IgD-negative memory B cell (primary cell): ENCODE results near the gene GPN1. TPM values are rescaled to one million over a fixed set of nuclear protein-coding genes. Genes with fewer than 3 reads are reported as not detected.
"Not testable (repeated sequence)": the region's sequence is repeated elsewhere in the genome, so short reads cannot be mapped to it uniquely, and the experiment has no call there.

Experiments used
- H3K27ac Mint-ChIP-seq, 3 donors: one replicate each; pipeline ENCODE4 v1.8.0; 2020 to 2022; ENCODE audit warnings: mild to moderate bottlenecking in 3 of 3, mixed read lengths in 3 of 3, moderate library complexity in 1 of 3
- H3K27me3 Mint-ChIP-seq: one replicate; pipeline ENCODE4 v1.8.0; 2021; ENCODE audit warnings: mixed read lengths
- H3K36me3 Mint-ChIP-seq: one replicate; pipeline ENCODE4 v1.8.0; 2020; ENCODE audit warnings: mild to moderate bottlenecking, mixed read lengths
- H3K4me1 Mint-ChIP-seq, 3 donors: one replicate each; pipeline ENCODE4 v1.8.0; 2020 to 2022; ENCODE audit warnings: mixed read lengths in 3 of 3, mild to moderate bottlenecking in 1 of 3
- H3K4me3 Mint-ChIP-seq, 4 donors: one replicate each; pipeline ENCODE4 v1.8.0; 2020 to 2022; ENCODE audit warnings: mild to moderate bottlenecking in 4 of 4, mixed read lengths in 4 of 4, moderate library complexity in 3 of 4
- H3K9me3 Mint-ChIP-seq, 3 donors: one replicate each; pipeline ENCODE4 v1.8.0; 2020 to 2021; ENCODE audit warnings: mixed read lengths in 3 of 3, mild to moderate bottlenecking in 1 of 3
- polyA plus RNA-seq: library from polyadenylated mRNA; unstranded; fragments of 300-500 nt; fragmentation: Illumina TruSeq; gene quantifications from one replicate; pipeline ENCODE4 v1.2.3, GENCODE V29; 2021

GPN1 gene
- polyA plus RNA-seq, 1 donor from 2014 or later = 46.4 TPM

- Mint-ChIP-seq H3K36me3 (peaks cover 9% of the 10 kb centered on the region), H3K4me1 (peaks cover 3 to 6% (median 3%) of the 10 kb centered on the region in 3 donors), H3K4me3 (no peak overlapping the region), H3K27ac (peak overlapping the region in 1 of 3 donors; percentile 8), H3K9me3 (no peaks in the 10 kb centered on the region), H3K27me3 (no peaks in the 10 kb centered on the region)
Measured at GRCh38 chr2:27680571-27680970, 51.7 kb downstream of the GPN1 start.

DNA sequence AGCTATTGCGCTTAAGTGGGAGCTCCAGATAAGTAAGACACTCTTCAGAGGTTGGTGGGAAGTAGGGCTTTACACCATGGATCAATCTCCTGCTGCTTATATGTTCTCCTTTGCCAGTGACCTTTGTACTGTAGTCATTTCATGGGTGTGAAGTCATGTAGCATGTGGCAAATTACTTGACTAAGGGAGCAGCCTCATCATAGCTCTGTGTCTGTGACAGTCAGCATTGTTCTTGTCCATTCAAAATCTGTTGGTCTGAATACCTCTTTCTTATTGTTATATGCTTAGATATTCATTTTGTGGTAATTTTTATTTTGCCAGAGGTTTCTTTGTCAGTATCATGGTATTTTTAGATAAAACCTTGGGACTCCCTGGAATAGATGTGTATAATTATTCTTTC, 53.0 kb downstream of the GPN1 start:
- Mint-ChIP-seq H3K9me3 (no peaks in the 10 kb centered on the region), H3K27me3 (no peaks in the 10 kb centered on the region), H3K36me3 (peaks cover 7% of the 10 kb centered on the region), H3K4me1 (peaks cover 3 to 6% (median 3%) of the 10 kb centered on the region in 3 donors), H3K4me3 (no peak overlapping the region), H3K27ac (no peak overlapping the region)

- not testable (repeated sequence) for H3K4me3 Mint-ChIP-seq, H3K27ac Mint-ChIP-seq, H3K9me3 Mint-ChIP-seq, H3K27me3 Mint-ChIP-seq, H3K36me3 Mint-ChIP-seq, H3K4me1 Mint-ChIP-seq
Measured at GRCh38 chr2:27682334-27682771, 53.5 kb downstream of the GPN1 start.

GRCh38 chr2:27683390-27684071, 54.7 kb downstream of the GPN1 start:
- H3K27me3 Mint-ChIP-seq = no peaks in the 10 kb centered on the region
- H3K4me3 Mint-ChIP-seq = no peak overlapping the region
- H3K4me1 Mint-ChIP-seq = peaks cover 3 to 6% (median 3%) of the 10 kb centered on the region in 3 donors
- no peaks in the 10 kb centered on the region for H3K9me3 Mint-ChIP-seq
- H3K27ac Mint-ChIP-seq = peak overlapping the region in 1 of 3 donors; percentile 67
- peaks cover 10% of the 10 kb centered on the region for H3K36me3 Mint-ChIP-seq

- not testable (repeated sequence) for H3K9me3 Mint-ChIP-seq, H3K27me3 Mint-ChIP-seq, H3K4me1 Mint-ChIP-seq, H3K36me3 Mint-ChIP-seq, H3K4me3 Mint-ChIP-seq
- H3K27ac Mint-ChIP-seq = peak overlapping the region in 2 of 3 donors; percentile 29 to 80
Measured at GRCh38 chr2:27685006-27685405, 56.2 kb downstream of the GPN1 start.

DNA sequence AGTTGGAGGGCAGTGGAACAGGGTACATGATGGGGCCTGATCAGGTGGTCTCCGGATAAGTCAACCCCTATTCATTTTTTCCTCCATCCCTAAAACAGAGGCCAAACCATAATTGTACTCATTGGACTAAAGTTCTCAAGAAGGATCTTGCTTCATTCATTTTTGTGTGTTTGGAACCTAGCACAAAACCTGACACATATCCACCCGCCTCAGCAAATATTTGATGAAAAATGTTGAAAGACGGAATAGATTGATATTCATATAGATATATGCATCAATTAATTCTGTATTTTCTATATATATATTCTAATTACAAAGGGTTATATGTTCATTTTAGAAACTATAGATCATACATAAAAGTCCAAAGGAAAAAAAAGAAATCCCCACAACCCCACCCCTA, 56.7 kb downstream of the GPN1 start:
- no peaks in the 10 kb centered on the region for H3K9me3 Mint-ChIP-seq
- H3K27ac Mint-ChIP-seq = peak overlapping the region in 2 of 3 donors; percentile 29 to 80
- H3K4me3 Mint-ChIP-seq = no peak overlapping the region
- H3K36me3 Mint-ChIP-seq = peaks cover 7% of the 10 kb centered on the region
- H3K27me3 Mint-ChIP-seq = no peaks in the 10 kb centered on the region
- peaks cover 3 to 6% (median 3%) of the 10 kb centered on the region in 3 donors for H3K4me1 Mint-ChIP-seq

DNA sequence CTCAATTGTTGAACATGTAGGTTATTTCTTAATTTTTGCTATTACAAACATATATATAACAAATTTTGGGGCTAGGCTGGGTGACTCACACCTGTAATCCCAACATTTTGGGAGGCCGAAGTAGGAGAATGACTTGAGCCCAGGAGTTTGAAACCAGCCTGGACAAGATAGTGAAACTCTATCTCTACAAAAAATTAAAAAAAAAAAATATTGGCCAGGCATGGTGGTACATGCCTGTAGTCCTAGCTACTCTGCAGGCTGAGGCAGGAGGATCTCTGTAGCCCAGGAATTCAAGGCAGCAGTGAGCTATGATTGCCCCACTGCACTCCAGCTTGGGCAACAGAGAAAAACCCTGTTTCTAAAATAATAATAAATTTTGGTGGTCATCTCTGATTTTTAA, 58.4 kb downstream of the GPN1 start:
- peaks cover 2 to 6% (median 3%) of the 10 kb centered on the region in 3 donors for H3K4me1 Mint-ChIP-seq
- no peak overlapping the region for H3K4me3 Mint-ChIP-seq
- no peak overlapping the region for H3K27ac Mint-ChIP-seq
- H3K9me3 Mint-ChIP-seq = no peaks in the 10 kb centered on the region
- peaks cover 9% of the 10 kb centered on the region for H3K36me3 Mint-ChIP-seq
- H3K27me3 Mint-ChIP-seq = no peaks in the 10 kb centered on the region

DNA sequence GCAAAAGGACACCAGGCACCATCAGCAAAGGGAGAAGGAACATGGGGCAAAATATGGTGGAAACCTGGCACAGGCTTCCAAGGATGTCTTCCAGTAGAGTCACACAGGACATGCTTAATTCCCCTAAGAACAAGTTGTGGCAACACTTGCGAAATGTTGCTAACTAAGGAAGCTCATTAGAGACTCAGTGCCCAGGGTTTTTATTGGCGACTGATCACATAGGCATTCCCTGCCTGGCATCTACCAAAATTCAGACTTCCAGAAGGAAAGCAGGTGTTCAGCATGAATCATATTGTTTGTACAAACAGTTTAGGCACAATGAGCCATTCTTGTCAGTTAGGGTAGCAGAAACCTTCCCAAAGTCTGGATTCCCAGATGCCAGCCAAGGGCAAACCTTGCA, 60.6 kb downstream of the GPN1 start:
- Mint-ChIP-seq H3K9me3 (no peaks in the 10 kb centered on the region), H3K27me3 (no peaks in the 10 kb centered on the region), H3K4me3 (no peak overlapping the region), H3K36me3 (peaks cover 6% of the 10 kb centered on the region), H3K27ac (no peak overlapping the region), H3K4me1 (no peaks in the 10 kb centered on the region)

DNA sequence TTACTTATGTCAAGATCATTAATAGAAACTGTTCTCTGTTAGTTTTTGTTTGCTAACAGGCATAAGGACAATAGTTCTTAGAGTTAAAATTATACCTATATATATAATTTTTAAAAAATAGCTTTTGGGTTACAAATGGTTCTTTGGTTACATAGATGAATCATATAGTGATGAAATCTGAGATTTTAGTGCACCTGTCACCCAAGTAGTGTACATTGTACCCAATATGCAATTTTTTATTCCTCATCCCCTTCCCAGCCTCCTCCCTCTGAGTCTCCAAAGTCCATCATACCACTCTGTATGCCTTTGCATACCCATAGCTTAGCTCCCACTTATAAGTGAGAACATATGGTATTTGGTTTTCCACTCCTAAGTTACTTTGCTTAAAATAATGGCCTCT, 61.2 kb downstream of the GPN1 start:
- no peak overlapping the region for H3K27ac Mint-ChIP-seq
- H3K36me3 Mint-ChIP-seq = peaks cover 6% of the 10 kb centered on the region
- no peaks in the 10 kb centered on the region for H3K9me3 Mint-ChIP-seq
- no peak overlapping the region for H3K4me3 Mint-ChIP-seq
- H3K27me3 Mint-ChIP-seq = no peaks in the 10 kb centered on the region
- H3K4me1 Mint-ChIP-seq = no peaks in the 10 kb centered on the region

DNA sequence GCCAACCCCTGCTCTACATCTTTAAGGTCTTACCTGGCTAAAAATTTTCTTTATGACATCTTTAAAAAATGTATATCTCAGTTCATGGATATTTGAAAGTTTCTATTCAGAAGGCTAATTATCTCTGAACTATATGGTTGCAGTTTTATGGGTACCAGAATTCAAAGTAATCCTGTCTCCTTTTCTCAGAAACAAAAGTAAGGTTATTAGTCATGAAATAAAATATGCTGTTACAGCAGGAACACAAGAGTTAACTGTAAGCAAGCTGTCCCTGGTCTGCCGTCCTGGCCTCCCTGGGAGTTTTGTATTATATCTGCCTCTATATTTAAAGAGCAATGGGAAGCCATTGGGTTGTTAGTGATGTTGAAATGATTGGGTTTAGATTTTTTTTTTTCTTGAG, 68.8 kb downstream of the GPN1 start:
- H3K36me3 Mint-ChIP-seq = peaks cover 13% of the 10 kb centered on the region
- no peaks in the 10 kb centered on the region for H3K9me3 Mint-ChIP-seq
- H3K4me1 Mint-ChIP-seq = no peaks in the 10 kb centered on the region
- no peaks in the 10 kb centered on the region for H3K27me3 Mint-ChIP-seq
- H3K27ac Mint-ChIP-seq = no peak overlapping the region
- H3K4me3 Mint-ChIP-seq = no peak overlapping the region

Other genes with a start within 250 kb of the GPN1 start
- gene ZNF513, start 248.3 kb upstream of the GPN1 start, polyA plus RNA-seq = 4.8 TPM
- gene PPM1G, start 219.5 kb upstream of the GPN1 start, polyA plus RNA-seq = 80.1 TPM
- 69.2 TPM for gene NRBP1, start 200.4 kb upstream of the GPN1 start, polyA plus RNA-seq
- gene KRTCAP3, start 186.7 kb upstream of the GPN1 start, polyA plus RNA-seq = 1.6 TPM
- 1.9 TPM for gene IFT172, start 139.3 kb upstream of the GPN1 start, polyA plus RNA-seq
- not detected for gene FNDC4, start 133.8 kb upstream of the GPN1 start, polyA plus RNA-seq
- not detected for gene GCKR, start 132.2 kb upstream of the GPN1 start, polyA plus RNA-seq
- 27.6 TPM for gene ZNF512, start 46.0 kb upstream of the GPN1 start, polyA plus RNA-seq
- 2.5 TPM for gene CCDC121, start within 50 bp of the GPN1 start, polyA plus RNA-seq
- 15.4 TPM for gene SUPT7L, start 34.6 kb downstream of the GPN1 start, polyA plus RNA-seq
- gene SLC4A1AP, start 34.8 kb downstream of the GPN1 start, polyA plus RNA-seq = 20.7 TPM
- 176 TPM for gene MRPL33, start 142.7 kb downstream of the GPN1 start, polyA plus RNA-seq